ENCODE measurements around the gene TUT1. TPM values are rescaled to one million over a fixed set of nuclear protein-coding genes. Genes with fewer than 3 reads are reported as not detected.
"Not testable (repeated sequence)": the region's sequence is repeated elsewhere in the genome, so short reads cannot be mapped to it uniquely, and the experiment has no call there.

Gene TUT1
- polyA plus RNA-seq, 3 donors: 21.2 to 27.7 (median 23.7) TPM

DNA sequence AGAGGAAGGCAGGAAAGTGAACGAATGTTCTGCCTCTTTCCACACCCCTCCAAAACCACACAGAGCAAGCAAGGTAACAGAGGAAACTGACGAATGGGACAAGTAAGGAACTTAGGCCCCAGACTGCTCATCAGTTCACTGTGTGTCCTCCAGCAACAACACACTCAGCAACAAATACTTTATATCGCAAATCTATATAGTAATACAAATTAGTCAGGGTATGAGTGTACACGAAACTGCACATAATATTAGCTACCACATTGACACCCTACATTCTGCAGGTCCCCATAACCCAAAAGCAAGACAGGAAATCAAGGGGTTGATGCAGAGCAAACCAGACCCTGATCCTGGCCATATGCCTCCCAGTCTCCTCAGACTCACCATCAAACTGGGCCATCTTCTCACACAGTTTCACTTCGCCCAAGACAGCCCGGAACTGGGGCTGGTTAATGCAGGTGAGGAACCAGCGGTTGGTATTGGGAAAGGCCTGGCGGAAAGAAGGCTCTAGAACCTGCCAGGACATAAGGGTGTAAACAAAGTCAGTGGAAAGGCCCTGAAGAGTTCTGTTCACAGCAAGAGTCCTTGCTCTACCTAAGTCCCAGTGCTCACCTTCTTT lies 24.2 kb downstream of the TUT1 start:
- no peak for DNase-seq (ENCODE audit: extremely low read depth in 1 of 11, low read depth in 9 of 11, low spot score in 4 of 11)

- no peak for DNase-seq (ENCODE audit: extremely low read depth in 1 of 11, low read depth in 9 of 11, low spot score in 4 of 11)
Observed at GRCh38 chr11:62566247-62566646, 25.1 kb downstream of the TUT1 start.

DNA sequence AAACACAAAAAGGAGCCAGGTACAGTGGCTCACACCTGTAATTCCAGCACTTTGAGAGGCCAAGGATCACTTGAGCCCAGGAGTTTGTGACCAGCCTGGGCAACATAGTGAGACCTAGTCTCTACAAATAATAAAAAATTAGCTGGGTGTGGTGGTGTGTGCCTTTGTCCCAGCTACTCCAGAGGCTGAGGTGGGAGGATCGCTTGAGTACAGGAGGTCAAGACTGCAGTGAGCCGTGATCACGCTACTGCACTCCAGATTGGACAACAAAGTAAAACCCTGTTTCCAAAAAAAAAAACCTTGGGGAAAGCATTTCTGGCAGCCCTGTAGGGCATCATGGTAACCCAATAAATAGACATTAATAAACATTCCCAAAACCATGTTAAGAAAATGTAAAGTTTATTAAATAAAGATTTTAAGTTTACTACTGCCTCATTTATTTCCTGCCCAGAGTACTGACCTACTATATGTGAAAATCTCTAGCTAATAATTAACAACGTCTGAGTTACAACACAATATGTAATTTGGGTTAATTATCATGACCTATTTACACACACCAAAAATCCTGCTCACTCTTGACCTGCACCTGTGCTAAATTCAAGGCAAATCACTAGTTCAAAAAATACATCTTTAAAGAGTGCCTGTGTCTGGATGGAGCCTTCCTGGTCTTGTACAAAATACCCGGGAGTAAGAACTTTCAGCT lies 26.1 kb downstream of the TUT1 start:
- no peak for DNase-seq (ENCODE audit: extremely low read depth in 1 of 11, low read depth in 9 of 11, low spot score in 4 of 11)

DNA sequence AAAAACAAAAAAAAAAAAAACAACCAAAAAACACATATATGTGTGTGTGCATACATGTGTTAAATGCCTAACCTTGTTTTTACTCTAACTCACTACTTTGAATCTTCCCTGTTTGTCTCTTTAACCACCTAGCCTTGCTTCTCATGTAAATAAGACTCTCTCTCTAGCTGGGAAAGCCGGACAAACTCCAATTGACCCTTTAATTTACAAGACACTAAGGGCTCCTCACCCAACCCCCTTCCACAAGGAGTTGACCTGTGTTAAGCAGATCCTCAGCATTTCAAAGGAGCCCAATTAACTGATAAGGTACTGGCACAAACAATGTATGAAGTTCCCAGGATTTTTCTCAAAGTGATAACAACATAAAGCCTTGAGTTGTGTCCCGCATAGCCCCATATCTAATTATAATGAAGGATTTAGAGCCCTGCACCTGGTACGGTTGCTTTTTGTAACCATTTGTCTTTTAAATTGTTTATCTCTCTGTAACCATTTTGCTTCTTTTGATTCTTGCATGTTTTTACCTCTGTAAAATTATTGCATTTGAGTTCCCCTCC lies 29.6 kb downstream of the TUT1 start:
- not testable (repeated sequence) for DNase-seq (ENCODE audit: extremely low read depth in 1 of 11, low read depth in 9 of 11, low spot score in 4 of 11)

DNA sequence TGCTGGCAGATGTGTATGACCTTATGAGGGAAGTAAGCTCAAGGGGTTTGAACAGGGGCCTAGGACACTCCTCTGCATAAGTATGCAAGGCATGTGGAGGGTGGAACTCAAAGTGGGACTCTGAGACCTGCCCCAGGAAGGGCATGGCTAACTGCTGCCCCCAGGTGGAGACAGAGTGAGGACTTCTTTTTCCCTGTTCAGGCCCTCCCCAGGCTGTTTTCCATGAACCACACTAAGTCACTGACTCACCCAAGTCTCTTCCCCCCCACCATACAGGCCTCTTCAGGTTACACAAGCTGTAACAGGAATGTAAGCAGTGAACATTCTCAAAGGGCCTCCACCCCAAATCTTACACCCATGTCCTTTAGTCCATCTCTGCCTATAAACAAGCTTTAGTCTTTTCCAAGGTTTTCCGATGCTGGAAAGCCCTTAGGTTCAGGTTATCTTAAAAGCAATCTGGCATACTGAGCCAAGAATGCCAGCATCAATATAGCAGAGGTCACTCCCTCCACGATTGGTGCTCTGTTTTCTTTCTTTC lies 30.7 kb downstream of the TUT1 start:
- DNase-seq (ENCODE audit: extremely low read depth in 1 of 11, low read depth in 9 of 11, low spot score in 4 of 11): peak in 2 of 11 donors; percentile 53 to 85

DNA sequence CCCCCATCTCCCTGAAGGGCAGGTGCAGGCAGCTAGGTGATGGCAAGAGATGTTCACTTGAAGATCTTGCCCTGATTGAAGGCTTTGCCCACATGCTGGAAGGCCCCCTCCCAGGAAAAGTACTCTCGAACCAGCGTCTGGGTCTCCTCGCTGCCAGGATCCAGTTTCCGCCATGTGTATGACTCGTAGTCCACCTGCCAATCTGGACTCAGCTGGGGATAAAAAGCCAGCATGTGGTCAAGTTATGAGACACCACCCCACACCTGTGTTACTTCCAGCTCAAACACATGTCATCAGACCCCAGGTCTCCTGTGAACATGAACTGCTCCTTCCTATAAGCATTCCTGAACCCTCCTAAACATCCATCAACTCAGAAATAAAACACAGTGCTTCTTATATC lies 31.7 kb downstream of the TUT1 start:
- DNase-seq (ENCODE audit: extremely low read depth in 1 of 11, low read depth in 9 of 11, low spot score in 4 of 11): not testable (repeated sequence)

DNA sequence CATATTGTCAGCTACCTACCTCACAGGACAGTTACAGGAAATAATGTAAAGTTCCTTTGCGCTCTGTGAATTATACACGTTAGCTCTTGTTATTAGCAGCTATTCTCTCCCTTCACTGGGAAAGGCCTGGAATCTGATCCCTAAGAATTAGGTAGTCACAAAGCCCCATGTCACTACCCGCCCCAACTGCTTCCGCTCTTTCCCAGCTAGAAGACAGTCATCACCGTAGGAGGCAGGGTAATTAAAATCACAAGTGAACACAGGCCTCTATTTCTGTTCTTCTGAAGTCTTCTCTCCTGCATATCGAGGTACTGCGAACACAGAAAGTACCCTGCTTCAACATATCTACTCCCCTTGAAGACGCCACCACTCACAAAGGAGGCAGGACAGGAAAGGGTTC lies 32.1 kb downstream of the TUT1 start:
- DNase-seq (ENCODE audit: extremely low read depth in 1 of 11, low read depth in 9 of 11, low spot score in 4 of 11): no peak

DNA sequence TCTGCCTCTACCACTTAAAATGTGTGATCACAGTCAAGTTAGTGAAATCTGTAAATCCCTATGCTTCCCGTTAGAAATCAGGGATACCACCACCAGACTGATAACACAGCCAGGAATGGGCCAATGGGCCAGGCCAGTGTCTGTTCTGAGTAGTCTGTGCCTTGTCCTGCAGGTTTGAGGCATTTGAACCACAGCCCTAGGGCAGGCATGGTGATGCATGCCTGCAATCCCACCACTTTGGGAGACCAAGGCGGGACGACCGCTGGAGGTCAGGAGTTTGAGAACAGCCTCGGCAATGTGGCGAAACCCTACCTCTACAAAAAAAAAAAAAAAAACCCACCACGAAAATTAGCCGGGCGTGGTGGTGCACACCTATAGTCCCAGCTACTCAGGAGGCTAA lies 32.7 kb downstream of the TUT1 start:
- no peak for DNase-seq (ENCODE audit: extremely low read depth in 1 of 11, low read depth in 9 of 11, low spot score in 4 of 11)

DNA sequence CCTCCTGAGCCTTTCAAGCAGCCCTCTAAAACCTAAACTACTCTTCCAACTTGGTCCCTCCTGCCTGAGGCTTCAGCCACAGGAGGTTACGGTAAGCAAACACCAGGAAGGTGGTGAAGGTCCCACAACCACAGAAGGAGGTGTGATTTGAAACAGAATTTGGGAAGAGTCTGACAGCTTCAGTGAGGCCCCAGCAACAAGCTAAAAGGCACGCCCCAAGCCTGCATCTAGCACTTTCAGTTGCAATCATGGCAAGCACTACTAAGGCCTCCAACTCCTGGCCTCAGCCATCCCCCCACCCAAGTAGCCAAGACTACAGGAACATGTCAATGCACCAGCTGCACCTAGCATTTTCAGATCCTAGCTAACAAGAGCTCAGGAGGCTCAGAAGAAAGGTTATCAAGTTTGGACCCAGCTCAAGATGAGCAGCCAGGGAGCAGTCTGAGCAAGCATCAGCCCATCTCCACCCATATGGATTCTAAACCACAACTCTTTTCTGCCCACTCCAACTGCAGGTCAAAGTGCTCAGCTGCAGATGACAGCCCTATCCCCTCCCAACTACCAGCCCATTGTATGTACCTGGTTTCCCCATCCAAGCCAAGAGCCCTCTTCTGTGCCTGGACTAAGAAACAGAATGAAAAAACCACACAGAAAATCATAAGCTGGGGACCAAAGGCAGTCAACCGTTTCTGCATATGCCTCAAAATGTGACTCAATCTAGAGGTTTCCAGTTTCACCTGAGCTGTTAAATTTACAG lies 34.3 kb downstream of the TUT1 start:
- DNase-seq (ENCODE audit: extremely low read depth in 1 of 11, low read depth in 9 of 11, low spot score in 4 of 11): no peak

- peak in 3 of 11 donors; percentile 55 to 76 (median 73) for DNase-seq (ENCODE audit: extremely low read depth in 1 of 11, low read depth in 9 of 11, low spot score in 4 of 11)
Observed at GRCh38 chr11:62556108-62556874, 35.0 kb downstream of the TUT1 start.

DNA sequence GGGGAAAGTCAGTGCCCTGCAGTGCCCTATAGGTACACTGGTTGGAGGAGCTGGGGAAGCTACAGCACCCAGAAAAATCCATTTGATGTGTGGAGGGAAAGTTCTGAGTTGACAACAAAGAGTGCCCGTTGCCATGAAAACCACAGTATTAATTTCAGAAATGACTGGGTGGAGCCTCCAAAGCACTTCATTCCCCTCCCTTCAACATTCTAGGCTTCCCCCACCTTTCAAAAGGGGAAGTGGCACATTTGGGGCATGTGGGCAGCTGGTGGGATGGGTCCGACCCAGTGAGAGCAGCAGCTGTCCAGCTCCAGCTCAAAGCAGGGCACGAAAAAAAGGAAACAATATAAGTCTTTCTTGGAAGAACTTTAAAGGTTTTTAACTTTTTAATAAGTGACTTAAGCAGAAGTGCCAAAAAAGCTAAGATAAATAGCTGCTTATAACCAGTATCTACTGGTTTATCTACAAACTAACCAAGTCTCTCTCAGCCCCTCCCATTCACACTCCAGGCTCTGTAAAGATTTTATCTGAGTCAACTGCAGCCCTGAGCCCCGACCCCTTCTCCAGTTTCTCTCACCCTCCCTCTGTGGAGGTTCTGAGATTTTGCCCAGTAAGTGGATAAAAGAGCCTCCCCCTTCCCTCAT lies 35.7 kb downstream of the TUT1 start:
- peak in 1 of 11 donors; percentile 35 for DNase-seq (ENCODE audit: extremely low read depth in 1 of 11, low read depth in 9 of 11, low spot score in 4 of 11)

GRCh38 chr11:62554387-62555167 lies 36.7 kb downstream of the TUT1 start:
- no peak for DNase-seq (ENCODE audit: extremely low read depth in 1 of 11, low read depth in 9 of 11, low spot score in 4 of 11)

DNA sequence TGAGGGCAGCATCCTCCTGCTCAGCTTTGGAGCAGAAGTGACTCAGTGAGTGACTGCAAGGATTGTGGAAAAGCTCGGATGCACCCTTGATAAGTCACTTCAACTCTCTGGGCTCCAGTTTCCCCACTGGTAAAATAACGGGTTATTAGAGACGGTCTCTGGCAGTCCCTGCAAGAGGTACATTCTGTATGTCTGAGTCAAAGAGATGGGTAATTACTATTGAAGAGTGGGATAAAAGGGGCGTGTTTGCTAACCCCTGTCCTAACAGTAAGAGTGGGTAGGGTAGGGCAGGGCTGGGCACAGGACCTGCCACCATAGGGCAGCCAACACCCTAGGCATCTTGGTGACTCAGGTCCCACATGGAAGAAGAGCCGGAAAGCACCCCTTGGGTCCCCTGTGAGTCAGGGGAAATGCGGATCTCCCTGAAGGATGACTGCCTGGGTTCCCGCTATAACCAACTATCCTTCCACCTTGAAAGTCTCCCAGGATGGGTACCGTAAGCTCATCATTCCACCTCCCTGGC lies 37.4 kb downstream of the TUT1 start:
- no peak for DNase-seq (ENCODE audit: extremely low read depth in 1 of 11, low read depth in 9 of 11, low spot score in 4 of 11)

GRCh38 chr11:62553080-62553838 lies 38.1 kb downstream of the TUT1 start:
- peak in 2 of 11 donors; percentile 69 to 75 for DNase-seq (ENCODE audit: extremely low read depth in 1 of 11, low read depth in 9 of 11, low spot score in 4 of 11)

GRCh38 chr11:62552485-62553079 lies 38.7 kb downstream of the TUT1 start:
- DNase-seq (ENCODE audit: extremely low read depth in 1 of 11, low read depth in 9 of 11, low spot score in 4 of 11): no peak

DNA sequence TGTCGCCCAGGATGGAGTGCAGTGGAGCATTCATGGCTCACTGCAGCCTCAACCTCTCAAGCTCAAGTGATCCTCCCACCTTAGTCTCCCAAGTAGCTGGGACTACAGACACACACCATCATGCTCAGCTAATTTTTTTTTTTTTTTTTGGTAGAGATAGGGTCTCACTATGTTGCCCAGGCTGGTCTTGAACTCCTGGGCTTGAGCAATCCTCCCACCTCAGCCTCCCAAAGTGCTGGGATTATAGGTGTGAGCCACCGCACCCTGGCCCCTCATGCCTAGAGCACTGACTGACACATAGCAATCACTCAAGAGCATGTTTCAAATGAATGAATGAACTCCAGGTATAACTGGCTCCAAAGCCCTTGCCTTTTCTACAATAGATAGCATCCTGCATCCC lies 40.8 kb downstream of the TUT1 start:
- not testable (repeated sequence) for DNase-seq (ENCODE audit: extremely low read depth in 1 of 11, low read depth in 9 of 11, low spot score in 4 of 11)
